OCI-LY7 (cell line): ENCODE data around the gene NFKB2. TPM values are rescaled to one million over a fixed set of nuclear protein-coding genes. Genes with fewer than 3 reads are reported as not detected.

Experiments
- BruUV-seq: library from RNA; stranded (reverse); fragments of 400-500 nt; replicated peaks from 2 replicates; lab custom pipeline; 2021; lab: Mats Ljungman, UMichigan
- CTCF ChIA-PET: fragments of 300-600 bp; sonication (Branson Sonifier 250); formaldehyde crosslinking; loops from one replicate; lab custom pipeline; 2022; ENCODE audit warnings: antibody characterized with exemption; ENCODE audit not compliant: unreplicated experiment; lab: Charles Lee
- POLR2A ChIA-PET: fragments of 300-600 bp; sonication (Branson Sonifier 250); formaldehyde crosslinking; loops from one replicate; lab custom pipeline; 2022; ENCODE audit warnings: antibody characterized with exemption; lab: Charles Lee
- DNase-seq: peaks from one replicate; pipeline ENCODE4 v3.0.0-alpha.2; 2015; ENCODE audit warnings: low spot score
- H2AFZ ChIP-seq: fragments of 200-600 bp; sonication (generic), shearing (Covaris generic); 2 replicates; pipeline ENCODE4 v1.6.1; 2014; ENCODE audit warnings: mild to moderate bottlenecking, antibody characterized with exemption, low read length, moderate library complexity
- H3K27ac ChIP-seq: fragments of 200-600 bp; sonication (generic); 2 replicates; pipeline ENCODE4 v1.5.1; 2014; ENCODE audit warnings: mixed run types, low read depth, mild to moderate bottlenecking, moderate library complexity, low read length, inconsistent platforms; ENCODE audit not compliant: poor library complexity, severe bottlenecking
- H3K36me3 ChIP-seq: fragments of 200-600 bp; sonication (generic); 2 replicates; pipeline ENCODE4 v1.6.1; 2014; ENCODE audit warnings: mild to moderate bottlenecking, antibody characterized with exemption, low read length, moderate library complexity, mixed read lengths; ENCODE audit not compliant: insufficient read depth
- H3K4me1 ChIP-seq: fragments of 200-600 bp; sonication (generic); 2 replicates; pipeline ENCODE4 v1.5.1; 2014; ENCODE audit warnings: mild to moderate bottlenecking, low read length; ENCODE audit not compliant: insufficient read depth, poor library complexity, severe bottlenecking
- H3K4me2 ChIP-seq: fragments of 200-600 bp; sonication (generic); 2 replicates; pipeline ENCODE4 v1.6.1; 2014; ENCODE audit warnings: mild to moderate bottlenecking, low read length
- H3K4me3 ChIP-seq: fragments of 200-600 bp; sonication (generic); 2 replicates; pipeline ENCODE4 v1.5.1; 2014; ENCODE audit warnings: mild to moderate bottlenecking, low read depth, low read length; ENCODE audit not compliant: poor library complexity, severe bottlenecking
- H3K79me2 ChIP-seq: fragments of 200-600 bp; sonication (generic); 2 replicates; pipeline ENCODE4 v1.6.1; 2016; ENCODE audit warnings: low read depth, mild to moderate bottlenecking, low read length, moderate library complexity, mixed read lengths; ENCODE audit not compliant: insufficient read depth
- H3K9me2 ChIP-seq: fragments of 200-600 bp; sonication (generic); 2 replicates; pipeline ENCODE4 v1.6.1; 2016; ENCODE audit warnings: mild to moderate bottlenecking, low read length, mixed read lengths; ENCODE audit not compliant: insufficient read depth
- H3K9me3 ChIP-seq: fragments of 200-600 bp; sonication (generic); 2 replicates; pipeline ENCODE4 v1.6.1; 2014; ENCODE audit warnings: mild to moderate bottlenecking, mixed run types, low read length, mixed read lengths
- H4K20me1 ChIP-seq: fragments of 200-600 bp; sonication (generic); 2 replicates; pipeline ENCODE4 v1.6.1; 2014; ENCODE audit warnings: mild to moderate bottlenecking, antibody characterized with exemption, low read length, moderate library complexity, mixed read lengths; ENCODE audit not compliant: insufficient read depth
- CTCF ChIP-seq: fragments of 200-600 bp; sonication (generic); conservative IDR thresholded peaks from 2 replicates; pipeline ENCODE4 v1.5.1; 2014; ENCODE audit warnings: mild to moderate bottlenecking, antibody characterized with exemption, low read length, moderate library complexity, mixed read lengths
- EZH2phosphoT487 ChIP-seq: fragments of 200-600 bp; sonication (generic); IDR thresholded peaks from 2 replicates; pipeline ENCODE4 v1.6.1; 2018; ENCODE audit warnings: low read depth, borderline replicate concordance, mild to moderate bottlenecking, mixed run types, antibody characterized with exemption, low read length, moderate library complexity, mixed read lengths
- intact Hi-C: fragments of 100-400 bp; cut with micrococcal nuclease; formaldehyde crosslinking; loops from one replicate; pipeline ENCODE4 v1.10.0; 2022; ENCODE audit not compliant: unreplicated experiment
- total RNA-seq, 2 experiments: library from RNA; depleted of rRNA in 1 of 2; stranded (reverse); fragments of >200 nt in 1 of 2; shearing (Covaris generic) in 1 of 2; gene quantifications; 2 replicates each; pipeline ENCODE4 v1.2.3, GENCODE V29; 2014 to 2022

NFKB2 gene
- total RNA-seq, 2 experiments from 2014 or later: 47.1 to 67.3 TPM

- ChIA-PET POLR2A (no interaction called here), CTCF (no interaction called here)
- Histone ChIP-seq H3K79me2 (no peaks in the 10 kb centered on the region), H3K4me3 (no peak overlapping the region), H4K20me1 (no peaks in the 10 kb centered on the region), H3K27ac (no peak overlapping the region), H3K36me3 (peaks cover 71% of the 10 kb centered on the region), H3K4me2 (no peak overlapping the region), H3K9me3 (no peaks in the 10 kb centered on the region), H3K9me2 (no peaks in the 10 kb centered on the region), H2AFZ (no peak overlapping the region), H3K4me1 (no peaks in the 10 kb centered on the region)
- DNase-seq: no peak
- intact Hi-C loops: no loop called here
- no TSS peak for BruUV-seq
- TF ChIP-seq EZH2phosphoT487: no peak
- TF ChIP-seq CTCF: no peak
Observed at GRCh38 chr10:102358712-102359382, 36.7 kb upstream of the NFKB2 start.

DNA sequence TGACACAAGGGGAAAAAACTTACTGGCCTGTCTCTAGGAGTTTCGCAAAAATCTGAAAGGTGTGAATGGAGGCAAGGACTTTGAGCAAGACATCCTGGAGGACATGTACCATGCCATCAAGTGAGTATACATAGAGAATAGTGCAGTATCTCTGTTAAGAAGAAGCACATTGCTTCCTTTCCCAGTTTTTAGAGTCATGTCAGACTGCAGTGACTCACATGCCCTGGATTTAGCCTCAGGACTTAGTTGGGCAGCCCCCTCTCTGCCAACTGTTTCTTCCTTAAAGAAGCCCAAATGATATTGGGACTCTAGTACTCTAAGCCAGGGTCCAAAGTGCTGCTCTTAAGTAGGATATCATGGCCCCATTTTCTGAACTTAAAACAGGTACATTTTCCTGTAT, 28.1 kb upstream of the NFKB2 start:
- Histone ChIP-seq H3K4me1 (no peaks in the 10 kb centered on the region), H3K36me3 (peaks cover 85% of the 10 kb centered on the region), H3K9me3 (0 out of 2 replicates have a peak, but pooled peaks cover 6% of the 10 kb centered on the region), H3K27ac (no peak overlapping the region), H3K4me3 (no peak overlapping the region), H3K4me2 (no peak overlapping the region), H4K20me1 (no peaks in the 10 kb centered on the region), H3K79me2 (no peaks in the 10 kb centered on the region), H3K9me2 (no peaks in the 10 kb centered on the region), H2AFZ (no peak overlapping the region)
- no TSS peak for BruUV-seq
- POLR2A ChIA-PET: no interaction called here
- intact Hi-C loops: no loop called here
- no peak for DNase-seq
- CTCF ChIA-PET: no interaction called here
- TF ChIP-seq EZH2phosphoT487 (no peak), CTCF (no peak)

- Histone ChIP-seq H3K27ac (no peak overlapping the region), H3K4me1 (no peaks in the 10 kb centered on the region), H4K20me1 (no peaks in the 10 kb centered on the region), H3K9me2 (no peaks in the 10 kb centered on the region), H2AFZ (no peak overlapping the region), H3K9me3 (0 out of 2 replicates have a peak, but pooled peaks cover 6% of the 10 kb centered on the region), H3K4me2 (no peak overlapping the region), H3K79me2 (no peaks in the 10 kb centered on the region), H3K36me3 (peaks cover 85% of the 10 kb centered on the region), H3K4me3 (no peak overlapping the region)
- ChIA-PET CTCF (no interaction called here), POLR2A (no interaction called here)
- intact Hi-C loops: no loop called here
- no TSS peak for BruUV-seq
- no peak for DNase-seq
- TF ChIP-seq CTCF: no peak
- TF ChIP-seq EZH2phosphoT487: no peak
Observed at GRCh38 chr10:102368077-102368476, 27.4 kb upstream of the NFKB2 start.
